HCT116 (cell line): Measurements from ENCODE around the gene KCNK10. TPM values are rescaled to one million over a fixed set of nuclear protein-coding genes. Genes with fewer than 3 reads are reported as not detected.

Source experiments
- ATAC-seq: fragments of 200-7000 bp; cut with Tn5 transposase; 2 replicates; pipeline ENCODE4 v1.9.1; 2020; ENCODE audit warnings: mild to moderate bottlenecking, moderate library complexity
- BruUV-seq: library from RNA; stranded (reverse); fragments of 400-500 nt; replicated peaks from 2 replicates; lab custom pipeline; 2021; lab: Mats Ljungman, UMichigan
- CTCF ChIA-PET: fragments of 300-600 bp; sonication (Branson Sonifier 250); formaldehyde crosslinking; loops from one replicate; lab custom pipeline; 2021; ENCODE audit warnings: antibody characterized with exemption; lab: Charles Lee
- POLR2A ChIA-PET: fragments of 300-600, 350-600 bp; sonication (Branson Sonifier 250); formaldehyde crosslinking; loops from one replicate; lab custom pipeline; 2021; ENCODE audit warnings: antibody characterized with exemption; lab: Charles Lee
- RAD21 ChIA-PET, 2 experiments: fragments of 300-600 bp; sonication (Branson Sonifier 250); formaldehyde crosslinking; loops; one replicate each; lab custom pipeline; 2023; ENCODE audit warnings: low total read pairs in 2 of 2; ENCODE audit not compliant: uncharacterized antibody in 2 of 2, unreplicated experiment in 2 of 2, low non-redundant PET in 1 of 2; lab: Charles Lee
- DNase-seq: peaks from one replicate; pipeline ENCODE4 v3.0.0-alpha.2; 2010; ENCODE audit warnings: low read depth, low spot score
- H2AFZ ChIP-seq: fragments of 200-600 bp; shearing (Covaris generic), sonication (generic); 2 replicates; pipeline ENCODE4 v1.6.1; 2017; ENCODE audit warnings: low read depth, mixed run types, mixed read lengths, antibody characterized with exemption, low read length; ENCODE audit not compliant: poor library complexity, severe bottlenecking
- H3K27ac ChIP-seq: 2 replicates; pipeline ENCODE4 v1.5.1; 2012; ENCODE audit warnings: low read depth, low read length
- H3K27me3 ChIP-seq: fragments of 200-600 bp; sonication (generic); 2 replicates; pipeline ENCODE4 v1.6.1; 2016; ENCODE audit warnings: mixed run types, low read length, mixed read lengths; ENCODE audit not compliant: insufficient read depth
- H3K36me3 ChIP-seq, 2 experiments: fragments of 200-500 bp in 1 of 2; fragments of 200-600 bp in 1 of 2; sonication (Bioruptor generic) in 1 of 2; sonication (generic) in 1 of 2; 2 replicates each; pipeline versions ENCODE4 v1.5.1 to v1.6.1; 2014 to 2016; ENCODE audit warnings: low read length in 2 of 2, inconsistent platforms in 1 of 2, mixed read lengths in 1 of 2, mixed run types in 1 of 2; ENCODE audit not compliant: insufficient read depth in 2 of 2, control insufficient read depth in 1 of 2
- H3K4me1 ChIP-seq, 2 experiments: fragments of 200-600 bp in 1 of 2; sonication (generic) in 1 of 2; 2 replicates each; pipeline versions ENCODE4 v1.5.1 to v1.6.1; 2012 to 2017; ENCODE audit warnings: low read length in 2 of 2, inconsistent platforms in 1 of 2, mild to moderate bottlenecking in 1 of 2, mixed read lengths in 1 of 2, mixed run types in 1 of 2, moderate library complexity in 1 of 2; ENCODE audit not compliant: insufficient read depth in 2 of 2, control insufficient read depth in 1 of 2
- H3K4me2 ChIP-seq: fragments of 200-600 bp; sonication (generic); 2 replicates; pipeline ENCODE4 v1.6.1; 2017; ENCODE audit warnings: mixed run types, low read length, mixed read lengths
- H3K4me3 ChIP-seq, 2 experiments: fragments of 200-600 bp in 1 of 2; sonication (generic) in 1 of 2; replicated peaks in 1 of 2; 2 replicates each; pipeline ENCODE4 v1.5.1; 2011 to 2016; ENCODE audit warnings: low read length in 2 of 2, control low read depth in 1 of 2, low read depth in 1 of 2, mild to moderate bottlenecking in 1 of 2, mixed read lengths in 1 of 2, mixed run types in 1 of 2
- H3K79me2 ChIP-seq: fragments of 200-600 bp; sonication (generic); 2 replicates; pipeline ENCODE4 v1.6.1; 2017; ENCODE audit warnings: mild to moderate bottlenecking, mixed run types, low read length, moderate library complexity, mixed read lengths; ENCODE audit not compliant: insufficient read depth
- H3K9ac ChIP-seq: fragments of 200-600 bp; sonication (generic); 2 replicates; pipeline ENCODE4 v1.6.1; 2016; ENCODE audit warnings: low read length, mixed read lengths
- H3K9me2 ChIP-seq: fragments of 200-600 bp; sonication (generic), shearing (Covaris generic); 2 replicates; pipeline ENCODE4 v1.6.1; 2017; ENCODE audit warnings: mixed run types, mild to moderate bottlenecking, moderate library complexity; ENCODE audit not compliant: insufficient read depth
- H3K9me3 ChIP-seq, 2 experiments: fragments of 200-500 bp in 1 of 2; fragments of 200-600 bp in 1 of 2; sonication (Bioruptor generic) in 1 of 2; sonication (generic) in 1 of 2; 2 replicates each; pipeline ENCODE4 v1.6.1; 2014 to 2017; ENCODE audit warnings: low read length in 2 of 2, mixed read lengths in 2 of 2, inconsistent platforms in 1 of 2, low read depth in 1 of 2, mild to moderate bottlenecking in 1 of 2, mixed run types in 1 of 2, moderate library complexity in 1 of 2; ENCODE audit not compliant: control insufficient read depth in 1 of 2, insufficient read depth in 1 of 2
- H4K20me1 ChIP-seq: fragments of 200-600 bp; sonication (generic), shearing (Covaris generic); 2 replicates; pipeline ENCODE4 v1.6.1; 2017; ENCODE audit warnings: mixed run types, mild to moderate bottlenecking, moderate library complexity; ENCODE audit not compliant: insufficient read depth
- ATF3 ChIP-seq: IDR thresholded peaks from 2 replicates; pipeline ENCODE4 v1.6.1; 2012
- CBX3 ChIP-seq: IDR thresholded peaks from 2 replicates; pipeline ENCODE4 v1.6.1; 2012; ENCODE audit warnings: low read depth
- CTCF ChIP-seq, 3 experiments: fragments of 200-600 bp in 1 of 3; sonication (generic) in 1 of 3; IDR thresholded peaks in 2 of 3; conservative IDR thresholded peaks in 1 of 3; 2 replicates each; pipeline ENCODE4 v1.5.1; 2012 to 2017; ENCODE audit warnings: low read depth in 2 of 3, low read length in 2 of 3, antibody characterized with exemption in 1 of 3, borderline replicate concordance in 1 of 3, control low read depth in 1 of 3, mild to moderate bottlenecking in 1 of 3, mixed read lengths in 1 of 3, mixed run types in 1 of 3, moderate library complexity in 1 of 3; ENCODE audit not compliant: insufficient read depth in 1 of 3
- ELF1 ChIP-seq: IDR thresholded peaks from 2 replicates; pipeline ENCODE4 v1.6.1; 2012; ENCODE audit warnings: low read depth, borderline replicate concordance
- EZH2 ChIP-seq: fragments of 200-600 bp; sonication (generic); IDR thresholded peaks from 2 replicates; pipeline ENCODE4 v1.6.1; 2017; ENCODE audit warnings: antibody characterized with exemption, mixed run types
- FOSL1 ChIP-seq: IDR thresholded peaks from 2 replicates; pipeline ENCODE4 v1.6.1; 2012; ENCODE audit warnings: low read depth
- MAX ChIP-seq: IDR thresholded peaks from 2 replicates; pipeline ENCODE4 v1.6.1; 2012
- POLR2A ChIP-seq: IDR thresholded peaks from 2 replicates; pipeline ENCODE4 v1.7.0; 2011; ENCODE audit warnings: borderline replicate concordance; ENCODE audit not compliant: insufficient read depth, insufficient read length; ENCODE audit errors: extremely low read depth
- POLR2AphosphoS5 ChIP-seq: IDR thresholded peaks from 2 replicates; pipeline ENCODE4 v1.6.1; 2011; ENCODE audit warnings: mild to moderate bottlenecking, low read depth, low read length, moderate library complexity
- SIN3A ChIP-seq: IDR thresholded peaks from 2 replicates; pipeline ENCODE4 v1.6.1; 2012; ENCODE audit warnings: low read depth
- YY1 ChIP-seq: IDR thresholded peaks from 2 replicates; pipeline ENCODE4 v1.6.1; 2011; ENCODE audit warnings: low read length, low read depth, moderate library complexity, mild to moderate bottlenecking; ENCODE audit not compliant: insufficient replicate concordance; ENCODE audit errors: extremely low read depth
- intact Hi-C: fragments of 100-400 bp; cut with micrococcal nuclease; formaldehyde crosslinking; loops from 2 replicates; pipeline ENCODE4 v1.10.0; 2022
- total RNA-seq: library from RNA; stranded (reverse); gene quantifications from one replicate; pipeline ENCODE4 v1.2.1, GENCODE V29; 2021; ENCODE audit not compliant: unreplicated experiment

Gene KCNK10
- total RNA-seq, 1 experiment from 2014 or later = not detected

GRCh38 chr14:88188745-88189416 lies 134.2 kb downstream of the KCNK10 start:
- Histone ChIP-seq H3K79me2 (no peaks in the 10 kb centered on the region), H3K27me3 (0 out of 2 replicates have a peak, but pooled peaks cover 8% of the 10 kb centered on the region), H3K36me3 (no peaks in the 10 kb centered on the region), H3K4me2 (peak overlapping the region; percentile 13; the same call in 1 of the 2 replicates), H3K27ac (no peak overlapping the region), H3K9me2 (no peaks in the 10 kb centered on the region), H4K20me1 (no peaks in the 10 kb centered on the region), H3K4me1 (no peaks in the 10 kb centered on the region), H3K9ac (no peak overlapping the region), H3K9me3 (no peaks in the 10 kb centered on the region), H3K4me3 (no peak overlapping the region), H2AFZ (no peak overlapping the region)
- no TSS peak for BruUV-seq
- POLR2A ChIA-PET = no interaction called here
- RAD21 ChIA-PET = interaction anchor here (0.9 to 1.3 kb wide), 4 partner anchors 44 to 192 kb away, joined by 3 to 7 read pairs (median 5); no protein-coding TSS in a partner anchor
- ATAC-seq = peak; percentile 35
- intact Hi-C loops = loop anchor here (1.0 to 10.0 kb wide), 4 partner anchors 46 to 826 kb away; no protein-coding TSS in a partner anchor
- CTCF ChIA-PET = interaction anchor here (0.6 to 1.6 kb wide), 12 partner anchors 10 to 286 kb away, joined by 3 to 26 read pairs (median 4); no protein-coding TSS in a partner anchor
- no peak for TF ChIP-seq POLR2A
- no peak for TF ChIP-seq FOSL1
- TF ChIP-seq CTCF (IDR thresholded peaks at IDR 0.05 in 2 of 3, conservative IDR thresholded peaks at IDR 0.05 in 1 of 3; ENCODE audit: borderline replicate concordance in 1 of 3, insufficient read depth in 1 of 3, low read depth in 2 of 3, low read length in 2 of 3) = no peak
- no peak for TF ChIP-seq MAX
- no peak for TF ChIP-seq ATF3
- no peak for TF ChIP-seq YY1
- TF ChIP-seq CBX3 = no peak
- no peak for TF ChIP-seq EZH2
- no peak for TF ChIP-seq POLR2AphosphoS5
- TF ChIP-seq ELF1 = no peak
- no peak for TF ChIP-seq SIN3A
- no peak for DNase-seq
